ENCODE measurements around the gene LHX2.

LHX2 gene

DNA sequence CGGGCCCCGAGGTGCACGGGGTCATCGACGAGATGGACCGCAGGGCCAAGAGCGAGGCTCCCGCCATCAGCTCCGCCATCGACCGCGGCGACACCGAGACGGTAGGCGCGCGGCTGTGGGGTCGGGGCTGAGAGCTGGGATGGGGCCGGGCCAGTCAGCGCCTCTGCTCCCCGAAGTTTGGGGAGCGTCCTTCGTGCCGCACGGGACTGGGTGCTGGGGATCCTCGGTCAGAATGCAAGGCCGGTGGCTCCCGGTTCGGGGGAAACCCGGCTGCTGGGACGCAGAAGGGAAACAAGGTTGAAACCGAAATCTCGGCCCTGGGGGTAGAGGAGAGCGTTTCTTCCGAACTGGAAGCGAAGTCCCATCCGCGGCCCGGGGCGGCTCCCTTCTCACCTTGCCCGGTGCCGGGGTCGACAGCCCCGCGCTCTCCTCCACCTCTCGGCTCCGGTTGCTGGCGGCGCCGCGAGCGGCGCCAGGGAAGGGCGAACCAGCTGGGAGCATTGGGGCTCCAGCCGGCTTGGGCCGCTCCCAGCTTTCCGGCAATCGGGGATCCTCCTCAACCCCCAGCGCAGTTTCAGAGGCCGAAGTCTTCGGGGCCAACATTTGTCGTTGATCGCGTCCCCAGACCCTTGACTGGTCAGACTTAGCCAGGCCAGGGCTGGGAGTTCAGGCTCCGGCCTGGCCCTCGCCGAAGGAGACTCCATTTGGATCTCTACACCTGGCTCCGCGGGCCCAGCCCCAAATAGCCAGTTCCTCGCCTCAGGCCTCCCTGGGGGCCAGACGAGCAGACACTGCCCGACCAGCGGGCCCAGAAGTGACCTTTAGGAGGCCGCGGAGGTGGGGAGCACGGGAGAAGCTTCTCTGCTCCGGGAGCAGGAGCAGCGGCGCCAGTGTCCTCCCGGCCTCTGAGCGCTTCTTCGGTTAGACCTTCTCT lies 1.1 kb downstream of the LHX2 start:
- in situ Hi-C loops (cut with HindIII; ENCODE audit: low sequenced_read_pairs), result loop anchor here (5.0 kb wide), 2 partner anchors 80 to 105 kb away; partner anchors contain the start of gene DENND1A

DNA sequence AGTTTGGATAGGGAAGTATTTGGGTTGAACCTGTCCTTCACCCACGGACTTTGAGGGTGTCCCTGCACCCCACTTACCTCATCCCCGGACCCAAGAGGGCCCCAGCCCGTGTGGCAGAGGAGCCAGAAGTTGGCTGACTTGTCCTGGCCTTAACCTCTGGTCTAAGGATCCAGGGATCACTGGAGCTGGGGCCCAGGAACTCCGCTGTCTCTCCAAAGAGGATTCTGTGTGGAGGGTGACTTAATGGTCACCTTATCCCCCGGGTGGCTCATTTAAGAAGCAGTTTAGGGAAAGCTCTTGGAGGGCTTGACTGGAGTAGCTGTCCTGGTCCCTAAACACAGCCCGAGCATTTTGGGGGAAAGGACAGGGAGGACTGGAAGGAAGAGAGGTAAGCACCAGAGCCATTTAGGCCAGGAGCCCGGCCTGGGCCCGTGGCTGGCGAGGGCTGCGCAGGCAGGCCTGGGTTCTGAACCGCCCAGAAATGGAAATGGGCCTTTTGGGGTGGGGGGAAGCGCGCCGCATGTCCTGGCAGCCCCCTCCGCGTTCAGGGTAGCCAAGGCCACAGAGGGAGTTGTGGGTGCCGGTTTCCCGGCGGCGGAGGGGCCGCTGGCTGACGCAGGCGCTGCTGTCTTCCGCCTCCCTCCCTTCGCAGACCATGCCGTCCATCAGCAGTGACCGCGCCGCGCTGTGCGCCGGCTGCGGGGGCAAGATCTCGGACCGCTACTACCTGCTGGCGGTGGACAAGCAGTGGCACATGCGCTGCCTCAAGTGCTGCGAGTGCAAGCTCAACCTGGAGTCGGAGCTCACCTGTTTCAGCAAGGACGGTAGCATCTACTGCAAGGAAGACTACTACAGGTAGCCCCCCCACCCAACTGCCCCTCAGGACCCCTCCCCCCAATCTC lies 2.0 kb downstream of the LHX2 start:
- in situ Hi-C loops (cut with HindIII; ENCODE audit: low sequenced_read_pairs), result loop anchor here (5.0 kb wide), 2 partner anchors 81 to 104 kb away; partner anchors contain the start of gene DENND1A

DNA sequence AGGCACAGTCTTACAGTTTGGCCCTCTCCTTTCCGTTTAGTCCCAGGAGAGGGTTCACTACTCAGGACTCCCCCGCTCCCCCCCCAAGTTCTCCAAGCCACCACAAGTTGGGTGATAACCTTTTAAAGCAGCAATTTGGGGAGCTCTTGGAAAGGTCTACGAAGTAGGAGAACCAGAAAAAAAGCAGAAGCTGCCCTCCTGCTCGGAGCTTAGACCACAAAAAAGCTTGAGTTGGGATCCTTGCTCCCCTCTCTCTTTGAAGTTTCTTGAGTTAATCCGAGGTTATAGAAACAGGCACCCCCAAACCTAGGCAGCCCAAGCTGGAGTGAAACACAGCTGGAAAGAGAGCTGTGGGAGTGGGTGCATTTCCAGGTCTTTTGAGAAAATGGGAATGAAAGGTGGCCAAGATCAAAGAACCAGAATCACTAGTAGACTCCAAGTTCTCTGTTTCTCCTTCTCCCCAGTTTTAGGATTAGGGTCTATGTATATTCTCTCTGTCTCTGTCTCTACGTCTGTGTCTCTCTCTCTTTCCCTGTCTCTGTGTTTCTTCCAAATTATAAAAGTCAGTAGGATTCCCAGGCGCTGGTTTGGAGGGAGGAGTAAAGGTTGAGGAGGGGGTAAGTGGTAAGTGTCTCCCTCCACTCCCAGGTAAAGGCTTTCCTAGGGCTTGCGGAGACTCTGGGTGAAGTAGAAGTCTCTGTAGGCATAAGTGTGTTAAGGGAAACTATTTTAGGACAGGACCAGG lies 2.8 kb downstream of the LHX2 start:
- in situ Hi-C loops (cut with HindIII; ENCODE audit: low sequenced_read_pairs), result loop anchor here (5.0 kb wide), 2 partner anchors 82 to 103 kb away; partner anchors contain the start of gene DENND1A

DNA sequence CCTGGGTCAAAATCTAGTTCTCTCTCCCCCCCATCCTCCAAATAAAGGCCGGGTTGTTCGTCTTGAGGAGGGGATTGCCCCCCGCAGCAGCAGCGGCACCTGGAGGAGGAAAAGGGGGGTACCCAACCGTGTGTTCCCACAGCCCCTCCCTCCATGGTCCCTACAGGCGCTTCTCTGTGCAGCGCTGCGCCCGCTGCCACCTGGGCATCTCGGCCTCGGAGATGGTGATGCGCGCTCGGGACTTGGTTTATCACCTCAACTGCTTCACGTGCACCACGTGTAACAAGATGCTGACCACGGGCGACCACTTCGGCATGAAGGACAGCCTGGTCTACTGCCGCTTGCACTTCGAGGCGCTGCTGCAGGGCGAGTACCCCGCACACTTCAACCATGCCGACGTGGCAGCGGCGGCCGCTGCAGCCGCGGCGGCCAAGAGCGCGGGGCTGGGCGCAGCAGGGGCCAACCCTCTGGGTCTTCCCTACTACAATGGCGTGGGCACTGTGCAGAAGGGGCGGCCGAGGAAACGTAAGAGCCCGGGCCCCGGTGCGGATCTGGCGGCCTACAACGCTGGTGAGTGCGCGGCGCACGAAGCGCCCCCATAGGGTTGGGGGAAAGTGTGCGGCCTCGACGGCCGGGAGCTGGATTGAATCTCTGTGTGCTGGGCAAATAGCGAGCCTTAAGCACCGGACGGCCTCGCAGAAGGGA lies 3.5 kb downstream of the LHX2 start:
- in situ Hi-C loops (cut with HindIII; ENCODE audit: low sequenced_read_pairs), result loop anchor here (5.0 kb wide), 2 partner anchors 83 to 102 kb away; partner anchors contain the start of gene DENND1A

DNA sequence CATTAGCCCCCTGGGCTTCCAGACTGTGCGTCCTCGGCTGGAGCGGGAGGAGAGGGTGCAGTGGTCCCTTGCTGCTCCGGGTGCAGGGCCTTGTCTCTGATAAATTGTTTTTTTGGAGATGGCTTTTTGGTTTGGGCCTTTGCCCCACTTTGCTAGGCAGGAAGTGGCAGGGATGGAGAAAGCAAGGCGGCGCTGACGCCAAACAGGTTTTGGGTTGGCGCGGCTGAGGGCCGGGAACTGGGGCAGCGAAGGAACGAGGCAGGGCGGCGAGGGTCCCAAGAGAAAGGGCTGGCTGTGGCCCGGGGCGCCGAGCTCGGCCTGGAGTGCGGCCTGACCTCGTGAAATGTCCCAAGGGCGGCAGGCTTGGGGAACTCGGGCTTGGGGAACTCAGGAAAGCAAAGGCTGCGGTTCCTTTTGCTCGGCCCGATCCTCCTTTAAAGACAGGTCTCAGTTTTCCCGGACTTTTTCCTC lies 4.1 kb downstream of the LHX2 start:
- in situ Hi-C loops (cut with HindIII; ENCODE audit: low sequenced_read_pairs), result no loop called here

DNA sequence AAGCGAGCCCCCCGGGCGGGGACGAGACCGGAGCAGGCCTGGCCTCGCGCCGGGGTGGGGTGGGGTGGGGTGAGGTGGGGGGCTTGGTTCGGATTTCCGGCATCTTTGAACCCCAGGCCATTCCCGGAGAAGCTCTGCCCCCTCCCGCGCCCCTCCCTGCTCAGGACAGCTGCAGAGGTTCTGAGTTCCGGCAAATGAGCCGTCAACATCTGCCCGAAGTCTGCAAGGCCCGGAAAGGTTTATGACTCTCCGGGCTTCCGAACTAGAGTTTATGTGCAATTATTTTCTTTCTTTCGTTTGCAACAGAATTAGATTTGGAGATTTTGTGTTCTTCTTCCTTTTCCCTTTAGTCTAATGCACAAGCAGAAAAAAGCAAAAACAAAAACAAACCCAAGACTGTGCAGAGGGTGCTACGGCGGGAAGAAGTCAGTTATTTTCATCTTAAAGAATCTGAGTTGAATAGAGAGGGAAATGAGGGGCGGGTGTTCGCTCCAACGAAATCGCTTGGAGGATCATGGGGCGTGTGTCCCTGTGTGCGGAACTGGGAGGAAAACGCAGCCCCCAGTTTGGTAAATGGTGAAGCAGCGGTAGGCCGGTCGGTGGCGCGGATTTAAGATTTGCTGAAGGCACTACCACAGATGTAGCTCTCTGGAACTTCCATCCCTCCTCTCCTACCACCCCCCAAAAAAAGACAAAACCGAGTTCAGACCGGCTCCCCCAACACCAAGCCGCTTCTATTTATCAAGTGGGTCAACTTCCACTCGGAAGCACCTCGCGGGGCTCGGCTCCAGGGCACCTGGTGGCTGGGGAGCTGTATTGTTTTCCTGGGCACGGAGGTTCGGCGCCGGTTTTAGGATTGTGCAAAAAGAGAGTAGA lies 4.8 kb downstream of the LHX2 start:
- in situ Hi-C loops (cut with HindIII; ENCODE audit: low sequenced_read_pairs), result no loop called here

GRCh38 chr9:124017051-124017928 lies 5.7 kb downstream of the LHX2 start:
- in situ Hi-C loops (cut with HindIII; ENCODE audit: low sequenced_read_pairs), result no loop called here

- in situ Hi-C loops (cut with HindIII; ENCODE audit: low sequenced_read_pairs), result no loop called here
Observed at GRCh38 chr9:124017929-124018729, 6.6 kb downstream of the LHX2 start.

DNA sequence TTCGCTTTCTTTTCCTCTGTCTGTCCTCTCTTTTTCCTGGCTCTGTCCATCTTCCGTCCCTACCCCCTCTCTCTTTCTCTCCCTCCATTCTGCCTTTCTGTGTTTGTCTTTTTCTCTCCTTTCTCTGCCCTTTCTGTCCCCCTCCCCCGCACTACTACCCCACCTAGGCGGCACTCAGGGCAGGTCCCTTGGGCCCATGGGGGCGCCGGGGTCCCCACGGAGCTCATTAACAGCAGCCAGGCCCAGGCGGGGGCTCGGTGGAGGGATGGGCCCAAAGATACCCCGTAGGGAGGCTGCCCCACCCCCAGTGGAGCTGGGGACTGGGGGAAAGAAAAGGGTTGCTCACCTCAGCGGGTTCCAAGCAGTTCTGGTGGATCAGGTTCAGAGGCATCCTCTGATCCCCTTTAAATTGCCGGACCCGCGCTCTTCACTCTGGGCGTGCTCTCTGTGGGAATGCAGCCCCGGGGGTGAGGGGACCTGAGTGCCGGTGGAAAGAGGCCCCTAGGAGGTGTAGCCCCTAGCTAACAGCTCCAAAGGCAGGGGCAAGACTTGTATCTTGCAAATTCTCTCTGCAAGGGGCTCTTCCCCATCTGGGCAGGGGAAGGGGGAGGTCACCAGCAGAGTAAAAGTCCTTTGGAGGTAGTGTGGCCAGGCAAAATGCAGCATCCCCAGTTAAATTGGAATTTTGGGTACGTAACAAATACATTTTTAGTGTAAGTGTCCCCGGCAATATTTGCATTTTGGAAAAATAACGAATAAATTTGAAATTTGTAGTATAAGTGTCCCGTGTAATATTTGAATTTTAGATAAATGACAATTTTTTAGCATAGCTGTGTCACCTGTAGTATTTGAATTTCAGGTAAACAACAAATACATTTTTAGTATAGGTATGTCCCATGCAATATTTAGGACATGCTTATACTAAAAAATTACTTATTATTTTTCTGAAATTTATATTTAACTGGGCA lies 7.4 kb downstream of the LHX2 start:
- in situ Hi-C loops (cut with HindIII; ENCODE audit: low sequenced_read_pairs), result no loop called here

GRCh38 chr9:124019771-124020519 lies 8.4 kb downstream of the LHX2 start:
- in situ Hi-C loops (cut with HindIII; ENCODE audit: low sequenced_read_pairs), result no loop called here

DNA sequence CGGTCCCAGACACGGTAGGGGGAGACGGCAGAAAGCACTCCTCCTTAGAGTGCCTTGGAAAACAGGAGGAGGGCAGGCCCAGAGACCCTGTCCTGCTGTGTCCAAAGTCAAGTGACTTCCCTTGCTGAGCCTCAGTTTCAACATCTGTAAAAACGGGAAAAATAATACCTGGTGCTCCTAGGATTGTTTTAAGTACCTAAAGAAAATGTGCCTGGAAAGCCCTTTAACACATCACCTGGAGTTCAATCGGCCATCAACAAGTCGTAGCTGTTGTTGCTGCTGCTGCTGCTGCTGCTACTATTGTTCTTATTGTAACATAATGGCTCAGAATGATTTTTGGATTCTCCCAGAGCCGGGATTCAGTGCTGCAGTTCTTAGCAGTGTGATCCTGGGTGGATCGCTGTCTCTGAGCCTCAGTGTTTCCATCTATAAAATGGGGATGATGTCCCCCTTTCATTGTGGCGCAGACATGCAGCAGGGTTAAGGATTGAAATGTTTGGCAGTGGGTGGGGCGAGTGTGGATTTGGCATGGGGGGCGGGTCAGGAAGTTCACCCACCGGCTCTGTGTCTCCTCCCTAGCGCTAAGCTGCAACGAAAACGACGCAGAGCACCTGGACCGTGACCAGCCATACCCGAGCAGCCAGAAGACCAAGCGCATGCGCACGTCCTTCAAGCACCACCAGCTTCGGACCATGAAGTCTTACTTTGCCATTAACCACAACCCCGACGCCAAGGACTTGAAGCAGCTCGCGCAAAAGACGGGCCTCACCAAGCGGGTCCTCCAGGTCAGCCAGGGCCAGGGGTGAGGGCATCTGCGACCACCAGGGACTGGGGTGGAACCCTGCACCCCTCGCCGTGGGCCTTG lies 9.2 kb downstream of the LHX2 start:
- in situ Hi-C loops (cut with HindIII; ENCODE audit: low sequenced_read_pairs), result no loop called here

- in situ Hi-C loops (cut with HindIII; ENCODE audit: low sequenced_read_pairs), result no loop called here
Observed at GRCh38 chr9:124021385-124021769, 9.8 kb downstream of the LHX2 start.

- in situ Hi-C loops (cut with HindIII; ENCODE audit: low sequenced_read_pairs), result no loop called here
Observed at GRCh38 chr9:124022201-124023121, 10.9 kb downstream of the LHX2 start.
